ENCODE results near the gene URI1.

DNA sequence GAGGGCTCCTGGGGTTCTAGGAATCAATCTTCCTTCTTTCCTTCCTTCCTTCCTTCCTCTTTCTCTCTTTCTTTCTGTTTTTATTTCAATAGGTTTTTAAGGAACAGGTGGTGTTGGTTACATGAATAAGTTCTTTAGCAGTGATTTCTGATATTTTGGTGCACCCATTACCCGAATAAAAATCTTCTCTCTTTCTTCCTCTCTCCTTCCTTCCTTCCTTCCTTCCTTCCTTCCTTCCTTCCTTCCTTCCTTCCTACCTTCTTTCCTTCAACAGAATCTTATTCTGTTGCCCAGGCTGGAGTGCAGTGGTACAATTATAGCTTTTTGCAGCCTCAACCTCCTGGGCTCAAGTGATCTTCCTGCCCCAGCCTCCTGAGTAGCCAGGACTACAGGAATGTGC, 16.0 kb upstream of the URI1 start:
- no peak for TF ChIP-seq CTCF (conservative IDR thresholded peaks at IDR 0.05; ENCODE audit: low read depth, low read length)
- no peak for TF ChIP-seq EZH2phosphoT487 (IDR thresholded peaks at IDR 0.05; ENCODE audit: borderline replicate concordance, low read length)
